HT1080 (cell line): ENCODE measurements around the gene ACVR1C. TPM values are rescaled to one million over a fixed set of nuclear protein-coding genes. Genes with fewer than 3 reads are reported as not detected.

Experiments used
- DNase-seq: peaks from one replicate; pipeline ENCODE4 v3.0.0-alpha.2; 2015; ENCODE audit warnings: low read depth
- polyA plus RNA-seq, 2 experiments: library from polyadenylated mRNA; depleted of rRNA; stranded (reverse); fragments of >200 nt; gene quantifications; 2 replicates each; pipeline ENCODE4 v1.2.3, GENCODE V29; 2015
- total RNA-seq: library from RNA; depleted of rRNA; stranded (reverse); fragments of >200 nt; shearing (Covaris generic); gene quantifications from 2 replicates; pipeline ENCODE4 v1.2.3, GENCODE V29; 2014; rRNA removed

Gene ACVR1C
- 0.05 and 0.10 TPM in 2 replicates for total RNA-seq
- 0.21 and 0.26 TPM in 2 replicates for polyA plus RNA-seq (2015; cell fraction: cytosol; rRNA removed)
- polyA plus RNA-seq (2015; cell fraction: nucleus; rRNA removed): 0.50 and 0.52 TPM in 2 replicates

- DNase-seq: peak; percentile 64
These were observed at the start of gene ACVR1C for GRCh38 chr2:157628477-157629415. TSS of gene ACVR1C (minus strand) at chr2:157628864. CDS start at chr2:157628644, 220 bp downstream.

- DNase-seq: no peak
These were observed 49.3 kb upstream of the ACVR1C start for GRCh38 chr2:157677941-157678340.

GRCh38 chr2:157672129-157672528 lies 43.5 kb upstream of the ACVR1C start:
- peak; percentile 76 for DNase-seq

GRCh38 chr2:157662401-157662800 lies 33.7 kb upstream of the ACVR1C start:
- no peak for DNase-seq

- DNase-seq: no peak
These were observed 33.1 kb upstream of the ACVR1C start for GRCh38 chr2:157661776-157662175.

GRCh38 chr2:157657858-157658257 lies 29.2 kb upstream of the ACVR1C start:
- no peak for DNase-seq

- DNase-seq: no peak
These were observed 28.4 kb upstream of the ACVR1C start for GRCh38 chr2:157657101-157657500.

- DNase-seq: no peak
These were observed 16.1 kb upstream of the ACVR1C start for GRCh38 chr2:157644776-157645175.

GRCh38 chr2:157631861-157632260 lies 3.2 kb upstream of the ACVR1C start:
- DNase-seq: no peak

GRCh38 chr2:157627594-157628476 lies 829 bp downstream of the ACVR1C start:
- DNase-seq: peak; percentile 15

- DNase-seq: no peak
These were observed 3.4 kb downstream of the ACVR1C start for GRCh38 chr2:157625296-157625695.

GRCh38 chr2:157620956-157621355 lies 7.7 kb downstream of the ACVR1C start:
- no peak for DNase-seq

- no peak for DNase-seq
These were observed 16.9 kb downstream of the ACVR1C start for GRCh38 chr2:157611726-157612125.

- DNase-seq: no peak
These were observed 17.6 kb downstream of the ACVR1C start for GRCh38 chr2:157611110-157611509.

- DNase-seq: no peak
These were observed 22.1 kb downstream of the ACVR1C start for GRCh38 chr2:157606534-157606933.

GRCh38 chr2:157603198-157603597 lies 25.5 kb downstream of the ACVR1C start:
- no peak for DNase-seq

GRCh38 chr2:157601807-157602206 lies 26.9 kb downstream of the ACVR1C start:
- DNase-seq: no peak

GRCh38 chr2:157596992-157597681 lies 31.5 kb downstream of the ACVR1C start:
- no peak for DNase-seq

- no peak for DNase-seq
These were observed 35.3 kb downstream of the ACVR1C start for GRCh38 chr2:157593411-157593810.

GRCh38 chr2:157592948-157593347 lies 35.7 kb downstream of the ACVR1C start:
- no peak for DNase-seq

GRCh38 chr2:157592374-157592773 lies 36.3 kb downstream of the ACVR1C start:
- DNase-seq: no peak
